HG03565 (cell line): Measurements from ENCODE around the gene A1CF.
"Not testable (repeated sequence)": the region's sequence is repeated elsewhere in the genome, so short reads cannot be mapped to it uniquely, and the experiment has no call there.

Experiments used
- ATAC-seq: cut with Tn5 transposase; IDR thresholded peaks from one replicate; pipeline ENCODE4 v1.9.1; 2021; ENCODE audit warnings: mild to moderate bottlenecking, moderate library complexity; ENCODE audit not compliant: unreplicated experiment

Gene A1CF

DNA sequence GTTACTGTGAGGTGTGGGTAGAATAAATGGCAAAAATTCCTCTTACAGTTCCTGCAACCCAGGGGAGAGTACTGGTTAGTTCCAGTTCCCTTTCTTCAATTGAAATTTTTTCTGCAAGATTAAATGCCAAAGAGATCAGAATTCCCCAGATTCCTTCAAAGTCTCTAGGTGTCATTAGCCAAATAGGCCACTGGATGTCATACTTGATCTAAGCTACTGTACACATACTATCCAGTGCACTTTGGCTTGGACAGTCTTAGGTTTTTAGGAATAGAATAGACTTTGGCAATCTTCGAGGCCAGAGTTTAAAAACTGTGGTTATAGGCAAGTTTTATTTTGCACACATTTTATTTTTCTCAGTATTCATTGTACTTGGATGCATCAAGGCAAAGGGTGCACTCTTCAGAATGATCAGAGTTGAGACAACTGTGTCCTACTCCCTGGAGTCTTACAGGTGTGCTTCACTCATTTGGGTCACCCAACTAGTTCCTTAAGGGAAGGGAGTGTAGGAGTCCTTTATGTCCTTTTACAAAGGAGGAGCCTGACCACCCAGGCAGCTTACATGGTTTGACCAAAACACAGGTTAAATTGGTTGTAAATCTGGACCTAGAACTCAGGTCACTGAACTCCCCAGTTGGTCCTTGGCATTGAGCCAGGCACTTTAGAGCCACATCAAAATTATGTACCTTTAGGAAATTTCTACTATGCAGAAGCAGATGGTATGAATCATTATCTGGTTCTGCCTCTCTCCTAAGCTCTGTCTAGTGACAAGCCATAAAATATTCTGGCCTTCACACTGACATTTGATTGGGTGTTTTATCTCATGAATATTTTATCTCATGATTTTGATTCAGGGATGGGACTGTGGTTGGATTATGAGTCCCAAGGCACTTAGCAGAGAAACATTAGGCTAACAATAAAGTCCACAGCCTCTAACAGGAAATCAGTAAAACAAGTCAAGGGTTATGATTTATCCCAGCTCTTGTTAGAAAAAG, 96.2 kb downstream of the A1CF start:
- no peak for ATAC-seq

DNA sequence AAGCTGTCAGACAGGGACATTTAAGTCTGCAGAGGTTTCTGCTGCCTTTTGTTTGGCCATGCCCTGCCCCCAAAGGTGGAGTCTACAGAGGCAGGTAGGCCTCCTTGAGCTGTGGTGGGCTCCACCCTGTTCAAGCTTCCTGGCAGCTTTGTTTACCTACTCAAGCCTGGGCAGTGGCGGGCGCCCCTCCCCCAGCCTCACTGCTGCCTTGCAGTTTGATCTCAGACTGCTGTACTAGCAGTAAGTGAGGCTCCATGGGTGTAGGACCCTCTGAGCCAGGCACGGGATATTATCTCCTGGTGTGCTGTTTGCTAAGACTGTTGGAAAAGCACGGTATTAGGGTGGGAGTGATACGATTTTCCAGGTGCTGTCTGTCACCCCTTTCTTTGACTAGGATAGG, 97.5 kb downstream of the A1CF start:
- ATAC-seq: not testable (repeated sequence)

DNA sequence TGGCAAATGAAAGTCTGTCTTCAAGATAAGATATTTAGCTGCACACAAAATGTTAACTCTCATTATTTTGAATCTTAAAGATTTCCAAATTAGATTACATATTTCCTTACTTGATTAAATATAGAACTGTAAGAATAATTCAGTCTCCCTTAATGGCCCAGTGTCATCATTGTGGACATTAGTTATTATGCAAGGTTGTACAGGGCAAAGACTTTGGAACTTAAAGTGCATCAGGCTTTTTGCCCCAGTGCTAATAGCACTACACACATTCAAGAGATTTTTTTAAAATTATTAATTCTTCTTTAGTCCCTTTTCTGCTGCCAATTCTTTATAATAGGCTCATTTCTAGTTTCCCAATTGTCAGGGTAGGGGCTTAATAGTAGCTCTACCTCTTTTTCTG, 103.4 kb downstream of the A1CF start:
- ATAC-seq: not testable (repeated sequence)

DNA sequence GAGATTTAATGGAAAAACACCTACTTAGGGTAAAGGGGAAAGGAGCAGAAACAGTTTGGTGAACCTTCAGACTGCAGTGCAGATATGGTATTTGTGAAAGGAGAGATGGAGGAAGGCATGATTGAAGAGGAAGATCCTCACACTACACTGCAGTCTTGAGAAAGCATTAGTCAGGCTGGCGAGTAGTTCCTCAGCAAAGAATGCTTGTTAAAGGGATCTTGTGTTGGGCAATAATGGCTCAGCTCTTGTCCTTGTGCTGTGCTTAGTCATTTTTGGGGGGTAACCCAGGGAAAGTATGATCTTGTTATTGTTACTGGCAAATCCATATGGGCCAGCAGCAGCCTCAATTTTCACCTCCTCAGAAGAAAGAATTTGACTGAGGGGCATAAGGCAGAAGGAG, 105.4 kb downstream of the A1CF start:
- ATAC-seq: not testable (repeated sequence)

DNA sequence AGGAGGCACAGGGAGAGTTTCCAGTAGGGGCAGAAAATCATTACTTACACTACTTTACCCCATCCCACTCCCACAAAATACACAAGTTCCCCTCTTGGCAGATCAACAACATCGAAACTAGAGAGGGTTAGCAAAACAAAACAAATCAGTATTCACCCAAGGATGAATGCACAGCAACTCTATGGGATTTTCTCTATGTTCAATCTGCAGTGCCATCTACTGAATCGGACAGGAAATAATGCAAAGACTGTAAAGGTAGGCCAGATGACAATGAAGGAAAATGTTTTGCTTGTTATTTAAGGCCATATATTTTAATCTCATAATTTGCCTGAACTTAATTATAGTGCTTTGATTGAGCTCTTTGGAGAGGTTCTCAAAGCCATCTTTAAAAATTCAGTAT, 110.6 kb downstream of the A1CF start:
- ATAC-seq: not testable (repeated sequence)

DNA sequence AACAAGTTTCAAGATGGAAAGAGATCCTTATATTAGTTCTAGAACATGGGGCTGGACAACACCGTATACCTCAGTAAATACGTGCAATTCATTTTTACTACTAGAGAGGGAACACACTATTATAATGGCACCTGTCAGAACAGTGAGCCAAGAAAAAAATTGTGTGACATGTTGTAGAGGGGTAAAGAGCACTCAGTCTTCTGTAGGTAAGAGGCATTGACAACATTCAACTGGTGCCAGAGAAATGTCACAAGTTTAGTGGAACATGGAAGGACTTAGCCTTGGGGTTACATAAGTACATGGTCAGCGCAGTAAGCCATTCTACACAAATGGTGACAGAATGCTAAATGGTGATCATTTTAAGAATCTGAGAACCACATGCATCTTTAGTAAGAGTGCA, 113.4 kb downstream of the A1CF start:
- ATAC-seq: not testable (repeated sequence)

DNA sequence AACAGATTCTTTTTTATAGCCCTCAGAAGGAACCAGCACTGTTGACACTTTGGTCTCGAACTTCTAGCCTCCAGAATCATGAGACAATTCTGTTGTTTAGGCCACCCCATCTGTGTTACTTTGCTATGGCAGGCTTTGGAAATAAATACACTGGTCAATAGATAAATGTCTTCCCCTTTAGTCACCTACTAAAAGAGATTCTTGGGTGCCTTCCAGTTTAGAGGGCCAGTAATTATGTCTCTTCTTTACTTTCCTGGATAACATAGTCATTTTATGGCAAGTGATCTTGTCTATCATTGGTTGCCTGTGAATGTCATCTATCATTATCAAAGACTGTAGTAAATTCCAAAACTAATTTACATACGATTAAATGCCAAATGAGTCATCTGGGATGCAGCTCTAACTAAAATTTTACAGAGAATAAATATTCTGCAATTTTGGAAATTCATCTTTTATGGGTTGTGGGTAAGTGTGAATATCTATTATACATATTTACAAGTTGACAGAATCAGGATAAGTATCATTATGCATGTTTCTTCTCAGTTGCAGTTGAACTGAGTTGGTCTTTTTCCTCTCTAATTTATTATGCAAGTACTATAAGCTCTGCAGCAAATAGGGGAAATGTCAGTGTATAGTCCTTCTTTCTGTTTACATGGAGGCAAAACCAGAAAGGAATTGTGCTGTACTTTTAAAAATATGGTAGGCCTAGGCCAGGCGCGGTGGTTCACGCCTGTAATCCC, 118.5 kb downstream of the A1CF start:
- ATAC-seq: not testable (repeated sequence)
